Measurements from ENCODE around the gene NOXA1. TPM values are rescaled to one million over a fixed set of nuclear protein-coding genes. Genes with fewer than 3 reads are reported as not detected.

NOXA1 gene
- total and polyA plus RNA-seq, 2 donors (not counting 1 experiment from before 2014, with no cell fraction given): 0.08 to 0.66 TPM

DNA sequence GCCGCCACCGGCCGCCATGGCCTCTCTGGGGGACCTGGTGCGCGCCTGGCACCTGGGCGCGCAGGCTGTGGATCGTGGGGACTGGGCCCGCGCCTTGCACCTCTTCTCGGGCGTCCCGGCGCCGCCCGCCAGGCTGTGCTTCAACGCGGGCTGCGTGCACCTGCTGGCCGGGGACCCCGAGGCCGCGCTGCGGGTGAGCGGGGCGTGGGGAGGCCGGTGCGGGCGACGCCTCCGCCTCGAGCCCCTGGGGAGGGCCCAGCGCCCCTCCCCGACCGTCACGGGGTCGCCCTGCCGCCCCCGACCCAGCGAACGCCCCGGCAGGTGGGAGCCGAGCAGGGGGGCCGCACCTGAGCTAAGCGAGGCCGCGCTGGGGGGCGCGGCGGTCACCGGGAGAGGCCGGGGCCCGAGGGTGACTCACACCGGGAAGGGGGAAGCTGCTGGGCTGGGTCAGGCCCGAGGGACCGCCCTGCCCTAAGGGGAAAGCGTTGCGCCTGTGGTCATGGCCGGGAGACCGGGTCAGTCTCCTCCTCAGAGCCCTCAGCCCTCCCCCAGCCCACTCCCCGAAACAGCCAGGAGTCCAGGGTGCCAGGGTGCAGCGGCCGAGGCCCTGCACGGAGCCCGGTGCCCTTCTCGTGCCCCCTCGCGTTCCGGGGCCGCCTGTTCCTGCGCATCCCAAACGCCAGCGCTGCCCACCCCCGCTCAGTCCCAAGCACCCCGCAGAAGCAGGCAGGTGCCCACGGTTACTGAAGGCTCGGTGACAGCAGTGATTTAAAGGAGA is 510 bp downstream of the NOXA1 start:
- H3K27ac ChIP-seq (ENCODE audit: insufficient read depth, low read length): no peak overlapping the region
- no peak overlapping the region for H3K9ac ChIP-seq (ENCODE audit: insufficient read depth, low read length)
- H3K4me2 ChIP-seq (ENCODE audit: extremely low read depth, insufficient read depth, low read length): peak overlapping the region; percentile 40
- H3K4me3 ChIP-seq (replicated peaks in 1 of 4; ENCODE audit: control extremely low read depth in 1 of 4, insufficient read depth in 1 of 4, low read depth in 3 of 4, low read length in 4 of 4): peak overlapping the region in 2 of 4 experiments; percentile 41 to 85
- no peak for DNase-seq (ENCODE audit: low read depth in 2 of 2)
- H3K36me3 ChIP-seq (ENCODE audit: control insufficient read depth, insufficient read depth, low read length): no peaks in the 10 kb centered on the region
- peaks cover 8% of the 10 kb centered on the region for H3K4me1 ChIP-seq (ENCODE audit: control insufficient read depth, extremely low read depth, insufficient read depth, low read length)
- no peaks in the 10 kb centered on the region for H3K27me3 ChIP-seq (ENCODE audit: control insufficient read depth, insufficient read depth, low read length)
- H2AFZ ChIP-seq (ENCODE audit: low read length): no peak overlapping the region
- H3K79me2 ChIP-seq (ENCODE audit: control insufficient read depth, insufficient read depth, low read length): peaks cover 2% of the 10 kb centered on the region
- H3K9me3 ChIP-seq (ENCODE audit: control insufficient read depth, insufficient read depth, low read depth, low read length): no peaks in the 10 kb centered on the region
- no peaks in the 10 kb centered on the region for H4K20me1 ChIP-seq (ENCODE audit: control insufficient read depth, extremely low read depth, insufficient read depth, low read length)
- TF ChIP-seq EZH2 (IDR thresholded peaks at IDR 0.05; ENCODE audit: low read length, missing control alignments): no peak
- TF ChIP-seq, protein P1, sequence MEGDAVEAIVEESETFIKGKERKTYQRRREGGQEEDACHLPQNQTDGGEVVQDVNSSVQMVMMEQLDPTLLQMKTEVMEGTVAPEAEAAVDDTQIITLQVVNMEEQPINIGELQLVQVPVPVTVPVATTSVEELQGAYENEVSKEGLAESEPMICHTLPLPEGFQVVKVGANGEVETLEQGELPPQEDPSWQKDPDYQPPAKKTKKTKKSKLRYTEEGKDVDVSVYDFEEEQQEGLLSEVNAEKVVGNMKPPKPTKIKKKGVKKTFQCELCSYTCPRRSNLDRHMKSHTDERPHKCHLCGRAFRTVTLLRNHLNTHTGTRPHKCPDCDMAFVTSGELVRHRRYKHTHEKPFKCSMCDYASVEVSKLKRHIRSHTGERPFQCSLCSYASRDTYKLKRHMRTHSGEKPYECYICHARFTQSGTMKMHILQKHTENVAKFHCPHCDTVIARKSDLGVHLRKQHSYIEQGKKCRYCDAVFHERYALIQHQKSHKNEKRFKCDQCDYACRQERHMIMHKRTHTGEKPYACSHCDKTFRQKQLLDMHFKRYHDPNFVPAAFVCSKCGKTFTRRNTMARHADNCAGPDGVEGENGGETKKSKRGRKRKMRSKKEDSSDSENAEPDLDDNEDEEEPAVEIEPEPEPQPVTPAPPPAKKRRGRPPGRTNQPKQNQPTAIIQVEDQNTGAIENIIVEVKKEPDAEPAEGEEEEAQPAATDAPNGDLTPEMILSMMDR (conservative IDR thresholded peaks at IDR 0.05 in 1 of 2, IDR thresholded peaks at IDR 0.05 in 1 of 2; ENCODE audit: low read depth in 1 of 2, low read length in 2 of 2): no peak

DNA sequence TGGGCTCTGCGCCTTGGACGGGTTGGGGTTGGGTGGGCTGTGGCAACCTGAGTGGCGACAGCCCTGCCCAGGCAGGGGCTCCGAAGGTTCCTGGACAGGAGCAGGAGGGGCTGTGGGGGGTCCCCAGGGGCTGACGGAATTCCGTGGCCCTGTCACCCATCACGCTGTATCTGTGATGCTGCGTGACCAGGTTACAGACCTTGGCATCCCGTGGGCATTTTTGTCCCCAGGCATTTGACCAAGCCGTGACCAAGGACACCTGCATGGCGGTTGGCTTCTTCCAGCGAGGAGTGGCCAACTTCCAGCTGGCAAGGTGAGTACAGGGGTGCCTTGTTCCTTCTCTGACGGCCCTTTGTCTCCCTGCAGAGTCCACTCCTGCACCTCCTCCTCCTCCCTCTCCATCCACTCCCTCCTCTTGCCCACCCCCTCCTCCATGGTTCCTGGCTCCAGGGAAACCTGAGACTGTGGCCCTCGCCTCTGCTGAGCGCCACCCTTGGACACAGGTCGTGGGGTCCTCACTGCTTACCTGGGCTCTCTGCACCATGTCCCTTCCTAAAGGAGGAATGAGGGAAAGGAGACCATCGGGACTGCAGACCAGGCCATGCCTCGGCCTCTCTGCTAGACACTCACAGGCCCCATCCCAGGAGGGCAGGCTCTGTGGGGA is 3.0 kb downstream of the NOXA1 start:
- DNase-seq (ENCODE audit: low read depth in 2 of 2): no peak
- Histone ChIP-seq H3K79me2 (ENCODE audit: control insufficient read depth, insufficient read depth, low read length) (peaks cover 2% of the 10 kb centered on the region), H3K4me2 (ENCODE audit: extremely low read depth, insufficient read depth, low read length) (no peak overlapping the region), H3K9ac (ENCODE audit: insufficient read depth, low read length) (no peak overlapping the region), H3K27me3 (ENCODE audit: control insufficient read depth, insufficient read depth, low read length) (no peaks in the 10 kb centered on the region), H3K4me1 (ENCODE audit: control insufficient read depth, extremely low read depth, insufficient read depth, low read length) (peaks cover 8% of the 10 kb centered on the region), H3K36me3 (ENCODE audit: control insufficient read depth, insufficient read depth, low read length) (no peaks in the 10 kb centered on the region), H4K20me1 (ENCODE audit: control insufficient read depth, extremely low read depth, insufficient read depth, low read length) (no peaks in the 10 kb centered on the region), H3K9me3 (ENCODE audit: control insufficient read depth, insufficient read depth, low read depth, low read length) (no peaks in the 10 kb centered on the region), H3K4me3 (replicated peaks in 1 of 4; ENCODE audit: control extremely low read depth in 1 of 4, insufficient read depth in 1 of 4, low read depth in 3 of 4, low read length in 4 of 4) (no peak overlapping the region), H2AFZ (ENCODE audit: low read length) (no peak overlapping the region), H3K27ac (ENCODE audit: insufficient read depth, low read length) (no peak overlapping the region)
- no peak for TF ChIP-seq EZH2 (IDR thresholded peaks at IDR 0.05; ENCODE audit: low read length, missing control alignments)
- TF ChIP-seq, protein P1 (conservative IDR thresholded peaks at IDR 0.05 in 1 of 2, IDR thresholded peaks at IDR 0.05 in 1 of 2; ENCODE audit: low read depth in 1 of 2, low read length in 2 of 2): no peak

DNA sequence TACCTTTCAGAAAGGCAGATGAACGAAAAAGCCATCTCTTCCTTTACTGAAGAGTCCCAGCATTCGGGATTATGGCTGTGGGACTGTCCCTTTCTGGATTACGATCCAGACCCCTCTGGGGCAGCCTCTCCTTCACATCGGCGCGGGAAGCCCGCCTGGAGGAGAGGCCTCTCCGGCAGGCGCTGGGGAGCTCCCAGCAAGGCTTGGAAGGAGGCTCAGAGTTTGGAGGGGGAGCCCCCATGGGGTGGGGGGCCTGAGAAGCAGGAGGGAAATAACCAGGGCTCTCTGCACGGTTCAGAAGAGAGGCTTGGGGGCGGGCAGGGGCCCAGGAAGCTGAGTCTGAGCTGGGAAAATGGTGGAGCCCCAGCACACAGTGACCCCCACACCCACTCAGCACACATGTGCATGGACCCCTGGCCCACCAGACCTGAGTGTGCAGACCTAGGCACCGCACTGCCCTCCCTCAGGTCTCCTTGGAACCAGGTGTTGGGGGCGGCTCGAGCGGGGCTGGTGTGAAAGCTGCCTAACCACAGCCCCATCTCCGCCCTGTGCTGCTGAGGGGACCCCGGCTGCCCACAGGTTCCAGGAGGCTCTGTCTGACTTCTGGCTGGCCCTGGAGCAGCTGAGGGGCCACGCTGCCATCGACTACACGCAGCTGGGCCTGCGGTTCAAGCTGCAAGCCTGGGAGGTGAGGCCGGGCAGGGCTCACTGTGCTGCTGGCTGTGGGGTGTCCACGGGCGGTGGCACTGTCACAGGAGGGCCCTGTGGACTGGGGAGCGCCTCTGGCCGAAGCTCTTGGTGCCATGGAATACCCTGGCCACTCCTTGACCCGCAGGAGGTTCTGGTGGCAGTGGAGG is 4.5 kb downstream of the NOXA1 start:
- peaks cover 8% of the 10 kb centered on the region for H3K4me1 ChIP-seq (ENCODE audit: control insufficient read depth, extremely low read depth, insufficient read depth, low read length)
- H3K9me3 ChIP-seq (ENCODE audit: control insufficient read depth, insufficient read depth, low read depth, low read length): no peaks in the 10 kb centered on the region
- H3K9ac ChIP-seq (ENCODE audit: insufficient read depth, low read length): no peak overlapping the region
- no peak overlapping the region for H3K27ac ChIP-seq (ENCODE audit: insufficient read depth, low read length)
- H3K4me2 ChIP-seq (ENCODE audit: extremely low read depth, insufficient read depth, low read length): no peak overlapping the region
- no peak overlapping the region for H2AFZ ChIP-seq (ENCODE audit: low read length)
- no peaks in the 10 kb centered on the region for H3K27me3 ChIP-seq (ENCODE audit: control insufficient read depth, insufficient read depth, low read length)
- H3K79me2 ChIP-seq (ENCODE audit: control insufficient read depth, insufficient read depth, low read length): no peaks in the 10 kb centered on the region
- H3K4me3 ChIP-seq (replicated peaks in 1 of 4; ENCODE audit: control extremely low read depth in 1 of 4, insufficient read depth in 1 of 4, low read depth in 3 of 4, low read length in 4 of 4): no peak overlapping the region
- H4K20me1 ChIP-seq (ENCODE audit: control insufficient read depth, extremely low read depth, insufficient read depth, low read length): no peaks in the 10 kb centered on the region
- no peak for DNase-seq (ENCODE audit: low read depth in 2 of 2)
- H3K36me3 ChIP-seq (ENCODE audit: control insufficient read depth, insufficient read depth, low read length): no peaks in the 10 kb centered on the region
- TF ChIP-seq EZH2 (IDR thresholded peaks at IDR 0.05; ENCODE audit: low read length, missing control alignments): no peak
- TF ChIP-seq, protein P1 (conservative IDR thresholded peaks at IDR 0.05 in 1 of 2, IDR thresholded peaks at IDR 0.05 in 1 of 2; ENCODE audit: low read depth in 1 of 2, low read length in 2 of 2): no peak

Data from fibroblast of lung (primary cell).